IPS DF 19.7 (cell line): ENCODE results near the gene GRIP2.

ENCODE experiments used
- DNase-seq: peaks from one replicate; pipeline ENCODE4 v3.0.0-alpha.2; 2013; ENCODE audit warnings: low read depth, low spot score

The GRIP2 gene

GRCh38 chr3:14467814-14468620 is 72.1 kb downstream of the GRIP2 start:
- DNase-seq: no peak

DNA sequence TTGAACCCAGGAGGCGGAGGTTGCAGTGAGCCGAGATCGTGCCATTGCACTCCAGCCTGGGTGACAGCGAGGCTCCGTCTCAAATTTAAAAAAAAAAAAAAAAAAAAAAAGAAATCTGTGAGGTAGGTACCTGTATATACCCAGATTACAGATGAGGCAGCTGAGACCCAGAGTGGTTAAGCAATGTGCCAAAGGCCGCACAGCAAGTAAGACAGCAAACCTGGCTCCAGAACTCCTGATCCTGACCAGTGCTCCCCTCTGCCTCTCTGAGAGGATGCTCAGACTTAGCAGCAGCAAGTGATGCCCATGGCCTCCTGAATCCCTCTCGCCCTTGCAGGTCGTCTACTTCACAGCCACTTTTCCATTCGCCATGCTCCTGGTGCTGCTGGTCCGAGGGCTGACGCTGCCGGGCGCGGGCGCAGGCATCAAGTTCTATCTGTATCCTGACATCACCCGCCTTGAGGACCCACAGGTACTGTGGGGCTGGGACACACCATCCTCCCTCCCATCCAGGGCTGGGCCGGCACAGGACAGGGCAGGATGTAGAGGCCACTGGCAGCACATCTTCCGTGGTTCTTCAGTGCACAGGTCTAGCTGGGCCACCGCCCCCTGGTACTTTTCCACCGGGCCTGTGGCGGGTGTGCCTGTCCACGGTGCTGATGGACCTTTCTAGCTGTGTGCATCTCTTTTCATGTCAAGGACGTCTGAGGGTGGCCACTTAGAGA is 73.8 kb downstream of the GRIP2 start:
- no peak for DNase-seq

DNA sequence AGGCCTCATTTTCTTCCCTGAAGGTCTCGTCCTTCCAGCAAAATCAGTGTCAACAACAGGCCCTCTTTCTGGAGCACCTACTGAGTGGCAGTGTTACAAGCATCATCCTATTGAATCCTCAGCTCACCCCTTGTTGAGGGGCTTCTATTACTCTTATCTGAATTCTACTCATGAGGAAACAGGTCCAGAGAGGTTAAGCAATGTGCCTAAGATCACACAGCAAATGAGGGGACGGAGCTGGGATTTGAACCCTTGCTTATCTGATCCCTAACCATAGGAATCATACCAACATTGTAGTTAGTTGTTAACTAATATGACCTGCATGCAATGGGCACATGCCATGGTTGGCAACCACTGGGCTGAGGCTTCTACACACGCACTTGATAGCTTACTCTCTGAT is 74.7 kb downstream of the GRIP2 start:
- DNase-seq: no peak

DNA sequence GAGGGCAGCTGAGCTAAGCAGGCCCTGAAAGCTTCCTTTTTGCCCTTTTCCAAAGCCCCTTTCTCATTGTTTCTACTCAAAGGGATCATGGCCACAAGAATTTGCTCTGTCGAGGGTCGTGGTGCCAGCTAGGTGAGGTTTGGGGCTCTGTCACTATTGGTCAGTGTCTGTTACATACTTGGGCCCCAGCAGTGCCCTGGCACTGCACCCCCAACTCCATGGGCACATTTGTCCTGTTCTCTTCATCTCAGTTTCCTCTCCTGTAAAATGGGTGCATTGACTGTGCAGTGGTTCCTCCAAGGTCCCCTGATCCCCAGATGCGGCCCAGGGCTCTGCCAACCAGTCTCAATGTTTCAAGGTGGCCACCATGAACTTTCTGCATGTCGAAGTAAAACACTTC is 75.6 kb downstream of the GRIP2 start:
- DNase-seq: no peak

- DNase-seq: no peak
Measured at GRCh38 chr3:14464141-14464465, 76.0 kb downstream of the GRIP2 start.

GRCh38 chr3:14463330-14464140 is 76.6 kb downstream of the GRIP2 start:
- DNase-seq: no peak

- no peak for DNase-seq
Measured at GRCh38 chr3:14462738-14463137, 77.4 kb downstream of the GRIP2 start.

DNA sequence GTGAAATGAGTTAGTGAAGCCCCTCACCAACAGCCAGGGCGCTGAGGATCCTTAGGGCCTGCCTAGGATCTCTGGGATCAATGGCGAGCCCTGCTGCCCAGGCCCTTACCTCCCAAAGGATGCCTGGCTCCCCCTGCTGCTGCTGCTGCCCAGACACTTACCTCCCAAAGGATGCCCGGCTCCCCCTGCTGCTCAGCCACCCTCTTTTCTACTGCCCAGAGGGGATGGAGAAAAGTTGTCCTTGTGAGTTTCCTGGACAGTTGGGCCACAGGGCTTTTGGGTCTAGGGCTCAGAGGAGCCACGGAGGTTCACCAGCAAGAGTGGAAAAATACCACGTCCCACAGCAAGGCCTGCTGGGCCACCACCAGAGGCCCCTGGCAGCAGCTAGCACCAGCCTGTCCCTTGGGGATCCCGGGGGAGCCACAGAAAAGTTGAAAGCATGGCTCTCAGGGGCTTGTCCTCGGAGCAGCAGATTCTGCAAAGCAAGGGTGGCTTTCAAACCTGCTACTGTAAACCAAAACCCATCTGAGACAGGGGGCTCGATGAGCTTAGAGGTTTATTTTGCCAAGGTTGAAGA is 78.3 kb downstream of the GRIP2 start:
- DNase-seq: no peak

DNA sequence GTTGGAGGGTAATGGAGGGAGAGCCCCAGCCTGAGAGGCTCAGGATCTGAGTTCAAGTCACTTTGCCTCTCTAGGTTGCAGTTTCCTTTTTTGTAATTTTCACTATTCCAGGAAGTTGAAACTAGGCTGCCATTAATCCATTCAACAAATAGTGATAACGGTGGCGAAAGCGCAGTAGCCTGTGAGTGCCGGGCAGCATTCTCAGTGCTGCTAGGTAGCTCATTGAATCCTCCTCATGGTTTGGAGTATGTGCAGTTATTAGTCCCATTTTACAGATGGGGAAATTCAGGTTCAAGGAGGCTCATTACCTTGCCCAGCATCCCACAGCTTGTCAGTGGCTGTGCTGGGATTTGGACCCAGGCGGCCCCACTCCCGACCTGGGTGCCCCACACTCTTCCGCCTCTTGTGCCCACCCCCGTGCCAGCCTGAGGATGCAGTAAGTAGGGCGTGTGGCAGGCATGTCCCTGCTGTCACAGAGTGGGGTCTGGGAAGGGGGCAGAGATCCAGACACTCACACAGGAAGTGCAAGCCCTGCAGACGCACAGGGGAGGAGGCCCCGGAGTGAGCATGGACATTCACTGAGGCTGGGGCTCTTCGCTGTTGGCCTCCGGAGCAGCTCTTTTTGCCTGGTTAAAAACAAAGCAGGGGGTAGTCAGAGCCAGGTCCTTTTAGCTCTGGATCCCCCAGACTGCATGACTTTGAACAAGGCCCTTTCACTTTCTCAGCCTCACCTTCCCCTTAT is 79.0 kb downstream of the GRIP2 start:
- no peak for DNase-seq

DNA sequence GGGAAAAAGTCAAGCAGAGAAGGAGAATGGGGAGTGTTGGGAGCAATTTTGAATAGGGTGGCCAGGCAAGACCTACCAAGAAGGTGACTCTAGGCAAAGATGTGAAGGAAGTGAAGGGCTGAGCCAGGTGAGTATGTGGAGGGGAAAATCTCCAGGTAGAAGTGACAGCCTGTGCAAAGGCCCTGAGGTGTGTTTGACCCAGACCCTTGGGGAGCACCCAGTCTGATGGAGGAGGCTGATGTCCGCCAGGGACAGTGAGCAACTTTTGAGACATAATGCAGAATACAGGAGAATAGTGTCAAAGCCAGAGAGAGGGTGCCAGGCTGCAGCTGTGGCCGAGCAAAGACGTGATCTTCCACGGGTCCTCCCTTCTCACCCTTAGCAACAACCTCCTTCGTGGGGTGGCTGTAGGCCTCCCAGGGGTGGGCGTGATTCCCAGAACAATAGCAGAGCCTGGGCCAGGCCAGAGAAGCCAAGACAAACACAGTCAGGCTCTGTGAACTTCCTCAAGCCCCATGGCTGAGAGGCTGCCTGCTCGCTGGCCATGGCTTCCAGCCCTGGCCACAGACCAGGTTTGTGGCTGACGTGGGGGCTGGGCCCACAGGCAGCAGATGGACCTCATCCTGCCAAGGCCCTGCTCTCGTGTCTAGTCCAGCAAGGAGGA is 79.7 kb downstream of the GRIP2 start:
- no peak for DNase-seq

- no peak for DNase-seq
Measured at GRCh38 chr3:14459787-14460186, 80.4 kb downstream of the GRIP2 start.

GRCh38 chr3:14459384-14459783 is 80.8 kb downstream of the GRIP2 start:
- no peak for DNase-seq

GRCh38 chr3:14458434-14459275 is 81.5 kb downstream of the GRIP2 start:
- DNase-seq: no peak

- DNase-seq: no peak
Measured at GRCh38 chr3:14457999-14458398, 82.1 kb downstream of the GRIP2 start.

DNA sequence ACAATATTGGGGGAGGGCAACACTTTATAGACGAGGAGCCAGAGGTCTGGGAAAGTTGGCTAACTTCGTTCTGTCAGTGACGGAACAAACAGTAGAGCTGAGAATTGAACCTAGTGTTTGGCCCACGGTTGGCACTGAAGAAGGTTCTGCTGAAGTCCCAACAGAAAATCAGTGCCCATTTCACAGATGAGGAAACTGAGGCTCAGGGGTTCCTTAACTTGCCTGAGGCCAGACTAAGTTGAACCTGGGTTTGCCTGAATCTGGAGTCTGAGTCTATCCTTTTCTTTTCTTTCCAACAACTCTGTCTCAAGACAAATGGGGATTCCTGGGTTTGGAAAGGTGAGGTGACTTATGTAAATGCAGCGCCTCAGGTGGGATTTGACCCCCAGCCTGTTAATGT is 82.7 kb downstream of the GRIP2 start:
- no peak for DNase-seq

- DNase-seq: no peak
Measured at GRCh38 chr3:14456794-14457193, 83.3 kb downstream of the GRIP2 start.

- DNase-seq: no peak
Measured at GRCh38 chr3:14455571-14456317, 84.4 kb downstream of the GRIP2 start.

- no peak for DNase-seq
Measured at GRCh38 chr3:14454639-14455310, 85.4 kb downstream of the GRIP2 start.
